ENCODE measurements around the gene ECHDC3.

The ECHDC3 gene

DNA sequence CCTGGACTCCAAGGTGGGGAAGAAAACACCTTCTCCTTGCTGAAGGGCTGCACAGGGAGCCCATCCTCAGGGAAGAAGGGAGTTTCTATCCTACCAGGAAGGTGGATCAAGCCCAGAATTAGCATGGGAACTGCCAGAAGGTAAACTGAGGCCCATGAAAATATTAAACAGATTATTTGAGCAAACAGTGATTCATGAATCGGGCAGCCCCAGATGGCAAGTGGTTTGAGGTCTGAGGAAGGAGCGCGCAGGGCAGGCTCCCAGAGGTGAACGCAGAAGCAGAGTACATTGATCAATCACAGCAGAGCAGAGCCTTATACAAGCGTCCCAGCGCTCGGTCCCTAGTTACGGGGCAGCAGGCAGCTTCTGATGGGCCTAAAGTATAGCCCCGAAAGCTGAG lies 45.2 kb downstream of the ECHDC3 start:
- DNase-seq: no peak

DNA sequence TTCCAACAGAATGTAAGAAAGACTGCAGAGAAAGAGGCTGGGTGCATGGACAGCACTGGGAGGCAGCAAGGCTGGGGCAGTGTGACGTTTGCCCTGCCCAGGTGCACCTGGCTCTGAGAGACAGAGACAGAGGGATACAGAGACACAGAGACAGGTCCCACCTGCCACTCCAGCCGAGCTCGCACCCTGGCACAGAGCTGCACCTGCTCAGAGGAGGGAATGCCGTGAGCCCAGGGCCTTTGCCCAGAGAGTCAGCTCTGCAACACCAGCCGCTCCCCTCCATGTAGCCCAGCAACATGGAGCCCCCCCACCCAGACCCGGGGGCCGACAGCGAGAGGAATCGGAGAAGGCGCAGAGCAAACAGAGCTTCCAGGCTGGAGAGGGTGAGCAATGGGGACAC lies 45.7 kb downstream of the ECHDC3 start:
- no peak for DNase-seq

DNA sequence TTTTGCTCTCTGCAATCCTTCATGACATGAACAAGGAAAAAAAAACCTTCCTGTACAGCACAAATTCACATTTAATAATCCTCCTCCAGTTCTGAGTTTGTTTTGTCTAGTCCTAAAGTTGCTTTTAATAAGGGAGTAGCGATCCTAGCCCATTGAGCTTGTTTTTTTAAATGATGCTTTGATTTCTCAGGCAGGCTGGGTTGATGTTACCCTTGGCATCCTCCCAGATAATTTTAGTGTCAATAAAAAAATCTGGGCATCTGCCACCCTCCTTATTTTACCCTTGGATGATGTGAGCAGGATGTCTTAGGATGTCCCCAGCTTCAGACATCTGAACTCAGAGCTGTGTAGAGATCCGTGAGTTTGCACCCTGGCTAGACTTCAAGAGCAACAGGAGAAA lies 47.1 kb downstream of the ECHDC3 start:
- no peak for DNase-seq

DNA sequence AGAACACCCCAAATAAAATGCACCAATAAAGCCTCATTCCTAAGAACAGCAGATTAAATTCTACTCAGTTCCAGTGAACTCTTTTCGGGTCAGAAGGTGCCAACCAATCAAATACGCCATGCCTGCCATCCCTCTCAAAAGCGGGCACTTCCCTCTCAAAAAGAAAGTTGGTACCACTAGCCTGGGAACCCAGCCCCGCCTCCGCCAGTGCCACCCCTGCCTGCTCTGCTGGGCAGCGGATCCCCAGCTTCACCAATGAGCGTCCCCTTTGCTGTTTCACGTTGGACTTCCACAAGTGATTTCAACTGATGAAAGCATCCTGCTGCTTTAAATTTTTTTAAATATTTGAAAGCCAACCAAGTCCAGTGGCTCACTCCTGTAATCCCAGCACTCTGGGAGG lies 47.8 kb downstream of the ECHDC3 start:
- DNase-seq: no peak

DNA sequence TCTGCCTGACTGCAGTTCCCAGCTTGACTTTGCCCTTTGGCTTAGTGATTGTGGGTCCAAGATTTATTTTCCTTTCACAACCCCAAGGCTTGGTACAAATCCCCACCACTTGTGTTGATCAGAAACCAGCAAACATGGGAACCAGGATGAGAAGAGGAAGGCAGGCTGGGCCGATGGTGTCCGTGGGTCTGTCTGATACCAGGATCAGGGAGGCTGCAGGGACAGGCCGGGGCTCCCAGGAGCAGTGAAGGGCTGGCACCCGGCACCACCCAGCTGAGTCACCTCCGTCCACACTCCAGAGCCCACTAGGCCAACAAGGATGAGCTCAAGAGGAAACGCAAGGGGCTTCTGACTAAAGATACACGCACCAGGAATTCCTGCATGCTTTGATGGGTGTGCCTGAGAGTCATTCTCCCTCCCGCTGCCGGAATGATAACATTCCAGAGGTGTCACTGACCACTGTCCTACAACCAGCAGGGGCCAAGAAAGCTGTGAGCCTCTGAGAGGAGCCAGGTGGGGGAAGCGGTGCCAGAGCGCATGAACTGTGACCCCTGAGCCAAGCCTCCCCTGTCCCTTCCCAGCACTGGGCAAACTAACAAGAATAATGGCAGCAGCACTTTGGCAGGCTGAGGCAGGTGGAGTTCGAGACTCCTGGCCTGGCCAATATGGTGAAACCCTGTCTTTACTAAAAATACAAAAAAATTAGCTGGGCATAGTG lies 51.7 kb downstream of the ECHDC3 start:
- DNase-seq: no peak

DNA sequence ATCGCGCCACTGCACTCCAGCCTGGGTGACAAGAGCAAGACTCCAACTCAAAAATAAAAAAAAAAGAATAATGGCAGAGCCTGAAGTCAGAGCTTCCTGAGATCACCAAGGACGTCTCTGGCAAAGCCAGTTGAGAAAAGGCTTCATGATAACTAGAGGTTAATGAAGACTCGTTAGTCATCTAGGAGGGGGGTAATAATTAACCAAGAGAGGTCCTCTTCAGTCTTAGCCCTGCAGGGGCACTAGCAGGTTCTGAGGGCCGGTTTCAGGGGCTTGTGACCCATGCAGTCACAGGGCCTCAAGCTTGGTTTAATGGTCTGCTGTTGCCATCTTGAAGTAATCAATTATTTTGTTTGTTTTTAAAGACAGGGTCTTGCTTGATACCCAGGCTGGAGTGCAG lies 52.4 kb downstream of the ECHDC3 start:
- no peak for DNase-seq

DNA sequence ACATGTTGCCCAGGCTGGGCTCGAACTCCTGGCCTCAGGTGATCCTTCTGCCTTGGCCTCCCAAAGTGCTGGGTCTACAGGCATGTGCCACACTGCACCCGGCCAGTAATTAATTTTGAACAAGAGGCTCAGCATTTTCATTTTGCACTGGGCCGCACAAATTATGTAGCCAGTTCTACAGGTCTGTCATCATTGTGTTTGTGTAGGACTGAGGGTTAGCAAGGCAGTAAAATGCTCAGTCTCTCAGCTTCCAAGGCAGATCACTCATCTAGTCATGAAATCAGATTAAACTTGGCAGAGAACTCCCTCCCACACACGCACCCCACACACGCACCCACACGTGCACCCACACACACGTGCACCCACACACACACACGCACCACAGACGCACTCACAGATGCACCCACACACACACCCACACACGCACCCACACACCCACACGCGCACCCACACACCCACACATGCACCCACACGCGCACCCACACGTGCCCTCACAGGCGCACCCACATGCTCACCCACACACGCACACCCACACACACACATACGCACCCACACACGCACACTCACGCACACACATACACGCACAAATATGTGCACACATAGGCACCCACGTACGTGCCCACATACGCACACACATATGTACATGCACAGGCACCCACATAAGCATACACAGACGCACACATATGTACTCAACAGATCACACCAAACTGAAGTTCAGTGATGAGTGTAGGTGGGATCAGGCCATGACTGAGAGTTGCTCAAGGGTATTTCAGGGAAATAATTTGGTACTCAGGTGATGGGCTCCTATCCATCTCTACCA lies 53.1 kb downstream of the ECHDC3 start:
- DNase-seq: no peak

DNA sequence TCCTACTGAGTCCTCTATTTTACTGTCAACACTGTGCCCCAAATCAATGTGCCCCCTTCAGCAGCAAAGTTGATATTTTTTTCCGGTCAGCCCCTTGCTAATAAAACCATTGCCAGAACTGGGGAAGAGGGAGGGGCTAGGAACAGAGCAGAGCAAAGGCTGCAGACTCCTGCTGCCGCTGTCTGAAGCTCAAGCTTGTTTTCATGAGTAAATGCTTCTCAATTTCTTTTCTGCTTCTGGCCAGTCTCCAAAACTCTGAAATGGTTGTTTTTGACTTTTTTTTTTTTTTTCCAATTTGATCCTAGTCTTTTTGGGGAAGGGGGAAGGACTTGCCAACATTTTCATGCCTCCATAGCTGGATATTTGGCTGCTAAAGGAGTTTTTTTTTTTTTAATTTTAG lies 54.3 kb downstream of the ECHDC3 start:
- no peak for DNase-seq

DNA sequence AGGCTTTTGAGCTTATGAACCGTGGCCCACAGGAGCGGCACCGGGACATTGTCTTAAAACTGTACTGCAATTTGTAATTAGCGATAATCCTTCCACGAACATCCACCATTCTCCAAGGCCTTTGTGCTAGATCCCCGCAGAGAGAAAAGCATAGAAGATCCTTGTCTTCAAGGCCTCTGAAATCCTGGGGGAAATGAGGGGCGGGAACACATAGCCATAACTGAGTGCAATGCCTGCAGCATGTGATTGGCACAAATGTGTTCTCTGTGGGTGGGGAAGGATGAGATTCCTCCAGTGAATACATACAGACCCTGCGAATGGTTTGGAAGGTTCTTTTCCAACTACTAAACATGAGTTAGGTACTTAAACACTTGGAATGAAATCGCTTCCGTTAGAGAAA lies 55.1 kb downstream of the ECHDC3 start:
- DNase-seq: no peak

DNA sequence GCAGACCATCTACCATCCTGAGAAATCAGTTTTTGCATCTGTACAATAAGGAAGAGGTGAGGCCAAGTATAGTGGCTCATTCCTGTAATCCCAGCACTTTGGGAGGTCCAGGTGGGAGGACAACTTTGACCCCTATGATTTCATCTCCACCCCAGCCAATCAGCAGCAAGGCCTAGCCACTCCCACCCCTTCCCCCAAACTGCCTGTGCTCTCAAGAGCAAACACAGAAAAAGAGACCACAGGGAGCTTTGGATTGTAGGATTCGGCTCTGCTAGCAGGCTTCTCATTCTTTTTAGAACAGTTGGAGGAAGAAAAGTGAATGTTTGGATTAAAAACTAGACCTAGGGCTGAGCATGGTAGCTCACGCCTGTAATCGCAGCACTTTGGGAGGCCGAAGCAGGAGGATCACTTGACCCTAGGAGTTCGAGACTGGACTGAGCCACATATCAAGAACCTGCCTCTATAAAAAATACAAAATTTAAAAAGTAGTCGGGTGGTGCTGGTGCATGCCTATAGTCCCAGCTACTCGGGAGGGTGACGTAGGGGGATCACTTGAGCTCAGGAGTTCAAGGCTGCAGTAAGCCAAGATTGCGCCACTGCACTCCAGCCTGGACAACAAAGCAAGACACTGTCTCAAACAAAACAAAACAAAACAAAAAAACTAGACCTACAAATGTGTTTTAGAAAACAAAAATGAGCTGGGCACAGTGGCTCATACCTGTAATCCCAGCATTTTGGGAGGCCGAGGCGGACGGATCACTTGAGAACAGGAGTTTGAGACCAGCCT lies 55.9 kb downstream of the ECHDC3 start:
- DNase-seq: no peak

DNA sequence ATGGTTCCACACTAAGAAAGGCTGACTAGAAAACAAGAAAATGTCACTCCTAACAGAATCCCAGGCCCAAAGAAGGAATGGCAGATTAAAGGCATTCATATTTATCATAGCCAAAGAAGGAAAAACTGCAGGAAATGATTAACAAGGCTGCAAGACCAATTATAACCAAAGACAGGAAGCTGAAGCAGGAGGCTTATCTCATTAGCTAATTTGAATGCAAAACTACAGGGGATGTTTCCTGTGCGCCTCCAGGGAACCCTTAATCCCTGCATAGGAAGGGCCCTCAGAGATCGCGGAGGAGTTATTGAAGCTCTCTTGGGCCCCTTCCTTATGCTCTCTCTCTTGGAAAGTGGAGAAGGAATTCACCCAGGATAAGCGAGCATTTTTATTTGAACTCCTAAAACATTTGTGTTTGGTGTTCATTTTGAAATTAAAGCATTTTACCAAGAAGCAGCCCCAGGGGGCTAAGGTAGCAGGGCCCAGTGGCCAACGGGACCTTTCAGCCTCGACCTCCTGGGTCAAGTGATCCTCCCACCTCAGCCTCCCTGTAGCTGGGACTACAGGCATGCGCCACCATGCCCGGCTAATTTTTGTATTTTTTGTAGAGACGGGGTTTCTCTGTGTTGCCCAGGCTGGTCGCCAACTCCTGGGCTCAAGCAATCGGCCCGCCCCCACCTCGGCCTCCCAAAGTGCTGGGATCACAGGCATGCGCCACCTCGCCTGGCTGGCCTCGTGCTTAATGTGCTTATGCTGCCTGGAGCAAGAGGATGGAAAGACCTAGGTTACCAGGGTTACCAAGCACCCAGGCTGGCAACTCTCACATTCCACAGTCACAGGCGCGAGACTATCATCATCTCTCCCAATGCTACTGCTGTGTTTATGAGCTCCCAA lies 56.9 kb downstream of the ECHDC3 start:
- no peak for DNase-seq

DNA sequence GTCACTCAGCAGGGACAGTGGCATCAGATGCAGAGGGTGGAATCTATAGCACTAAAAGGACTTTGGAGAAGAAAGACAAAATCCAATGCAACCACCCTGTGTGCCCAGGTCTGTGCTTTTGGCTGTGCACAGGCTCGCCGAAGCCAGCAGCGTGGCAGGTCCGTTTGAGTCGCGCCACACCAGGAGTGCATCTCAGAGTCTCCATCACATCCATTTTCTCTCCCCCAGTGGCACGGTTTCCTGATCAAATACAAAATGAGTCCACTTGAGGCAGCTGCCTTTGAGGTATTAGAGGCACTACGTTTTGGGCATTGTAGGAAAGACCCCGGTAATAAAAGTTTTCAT lies 57.5 kb downstream of the ECHDC3 start:
- DNase-seq: no peak

DNA sequence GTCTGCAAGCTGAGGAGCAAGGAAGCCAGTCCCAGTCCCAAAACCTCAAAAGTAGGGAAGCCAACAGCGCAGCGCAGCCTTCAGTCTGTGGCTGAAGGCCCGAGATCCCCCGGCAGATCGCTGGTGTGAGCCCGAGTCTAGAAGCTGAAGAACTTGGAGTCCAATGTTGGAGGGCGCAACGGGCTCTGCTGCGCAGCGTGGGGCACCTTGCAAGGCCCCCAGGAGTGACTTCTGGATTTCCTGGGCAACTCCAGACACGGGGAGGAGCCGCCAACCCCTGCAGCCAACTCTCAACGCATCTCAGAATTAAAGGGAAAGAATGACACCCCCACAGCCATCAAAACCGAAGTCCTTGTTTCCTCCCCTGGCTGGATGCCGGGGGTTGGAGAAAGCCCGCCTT lies 62.2 kb downstream of the ECHDC3 start:
- no peak for DNase-seq

DNA sequence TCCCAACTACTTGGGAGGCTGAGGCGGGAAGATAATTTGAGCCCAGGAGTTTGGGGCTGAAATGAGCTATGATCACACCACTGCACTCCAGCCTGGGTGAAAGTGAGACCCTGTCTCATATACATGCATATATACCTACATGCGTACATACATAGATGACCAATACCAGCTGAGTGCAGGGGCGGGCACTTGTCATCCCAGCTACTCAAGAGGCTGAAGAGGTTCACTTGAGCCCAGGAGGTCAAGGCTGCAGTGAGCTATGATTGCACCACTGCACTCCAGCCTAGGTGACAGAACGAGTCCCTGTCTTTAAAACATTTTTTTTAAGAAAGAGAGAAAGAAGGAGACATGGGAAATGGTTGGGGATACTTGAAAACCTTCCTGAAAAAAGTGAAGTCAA lies 63.6 kb downstream of the ECHDC3 start:
- DNase-seq: no peak

DNA sequence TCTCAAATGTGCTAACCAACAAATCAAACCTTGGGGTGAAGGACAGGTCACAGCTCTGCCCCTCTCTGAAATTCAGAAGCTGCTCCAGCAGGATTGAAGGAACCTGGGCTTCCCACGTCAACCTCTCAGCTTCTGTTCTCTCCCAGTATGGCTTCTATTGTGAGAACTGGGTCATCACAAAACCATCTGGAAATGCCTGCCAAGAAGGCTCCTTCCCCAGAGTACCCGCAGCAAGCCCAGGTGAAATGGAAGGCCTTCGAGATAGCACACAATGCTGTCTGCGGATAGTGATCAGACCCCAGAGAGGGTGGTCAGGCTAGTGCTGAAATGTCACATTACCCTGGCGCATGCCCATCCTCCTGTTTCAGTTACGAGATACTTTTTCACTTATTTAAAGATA lies 64.5 kb downstream of the ECHDC3 start:
- DNase-seq: peak in 1 of 14 donors; percentile 15

DNA sequence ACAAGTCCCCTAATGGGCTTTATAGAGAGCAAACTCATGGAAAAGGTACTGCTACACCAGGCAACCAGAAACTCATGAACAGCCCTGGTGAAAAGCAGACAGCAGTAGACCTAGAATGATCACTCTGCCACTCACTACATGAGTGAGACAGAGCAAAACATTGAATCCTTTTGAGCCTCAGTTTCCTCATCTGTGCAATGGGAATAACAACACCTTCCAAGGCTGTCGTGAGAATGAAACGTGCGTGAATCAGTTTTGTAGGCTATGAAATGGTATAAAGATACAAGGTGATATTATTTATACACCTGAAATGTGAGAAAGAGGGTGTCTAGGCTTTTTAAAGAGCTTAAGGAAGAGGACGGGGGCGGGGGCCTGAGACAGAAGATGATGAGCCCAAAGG lies 66.6 kb downstream of the ECHDC3 start:
- no peak for DNase-seq

DNA sequence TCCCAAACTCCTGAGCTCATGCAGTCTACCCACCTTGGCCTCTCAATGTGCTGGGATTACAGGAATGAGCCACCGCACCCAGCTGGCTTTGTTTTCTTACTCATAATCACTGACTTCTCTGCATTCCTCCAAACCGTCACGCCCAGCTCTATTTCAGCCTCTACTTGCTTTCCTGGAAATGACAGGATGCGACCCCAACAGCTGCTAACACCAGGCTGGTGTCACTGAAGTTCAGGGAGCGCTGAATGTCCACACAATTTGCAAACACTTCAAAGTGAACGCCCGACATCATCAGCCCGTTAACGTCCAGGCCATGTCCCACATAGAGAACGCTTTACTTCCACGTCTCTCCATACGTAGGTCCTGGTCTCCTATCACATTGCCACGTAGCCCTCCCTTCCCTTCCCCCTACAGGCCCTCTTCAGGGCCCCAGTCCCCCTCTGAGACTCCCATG lies 68.2 kb downstream of the ECHDC3 start:
- no peak for DNase-seq

DNA sequence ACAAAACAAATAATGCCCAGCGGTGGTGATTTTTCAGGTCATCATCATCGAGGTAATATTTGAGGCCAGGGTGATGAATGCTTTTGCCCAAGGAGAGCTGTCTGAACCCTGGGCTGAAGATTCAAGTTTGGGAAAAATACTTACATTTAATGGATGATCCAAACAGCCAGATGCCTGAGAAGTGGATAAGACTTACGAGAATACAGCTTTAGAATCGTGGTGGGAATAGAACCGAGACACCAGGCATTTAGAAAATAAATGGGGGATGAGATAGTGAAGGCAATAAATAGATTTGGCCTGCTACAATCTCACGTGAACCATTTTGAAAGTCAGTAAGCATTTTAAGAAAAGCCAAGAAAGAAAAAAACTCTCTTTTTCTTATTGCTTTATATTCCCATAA lies 68.8 kb downstream of the ECHDC3 start:
- DNase-seq: no peak

DNA sequence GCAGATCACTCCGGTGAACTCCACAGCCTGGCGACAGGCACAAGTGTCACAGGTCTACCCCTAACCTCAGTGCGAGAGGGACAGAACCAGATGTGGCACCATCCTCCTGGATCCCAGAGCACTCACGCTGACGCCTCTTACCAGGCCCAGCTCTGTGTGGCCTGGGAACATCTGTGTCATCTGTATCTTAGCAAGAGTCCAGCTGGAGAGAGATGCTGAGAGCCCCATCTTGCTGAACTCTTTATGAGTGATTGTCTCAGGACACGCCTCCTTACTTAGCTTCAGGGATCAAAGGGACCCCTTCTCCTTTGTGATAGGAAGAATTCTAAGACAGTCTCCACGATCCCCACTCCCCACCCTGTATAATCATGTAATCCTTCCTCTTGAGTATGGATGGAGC lies 71.0 kb downstream of the ECHDC3 start:
- no peak for DNase-seq

All from C1 segment of cervical spinal cord (tissue), 14 donors.